B cell (primary cell): Measurements from ENCODE around the gene MYL6.
A peak's percentile ranks its signal among the peaks of the same experiment; 100 is the strongest.

ENCODE experiments used
- EZH2 ChIP-seq: IDR thresholded peaks from 2 replicates; pipeline ENCODE4 v1.6.1; 2012; ENCODE audit warnings: borderline replicate concordance, low read depth, mild to moderate bottlenecking, moderate library complexity, low read length; ENCODE audit not compliant: insufficient read depth, poor library complexity, severe bottlenecking
- TF ChIP-seq, protein P1 (sequence below): fragments of 200-600 bp; IDR thresholded peaks from one replicate; pipeline ENCODE4 v1.8.0; 2022; ENCODE audit warnings: antibody characterized with exemption, mild to moderate bottlenecking

DNA sequence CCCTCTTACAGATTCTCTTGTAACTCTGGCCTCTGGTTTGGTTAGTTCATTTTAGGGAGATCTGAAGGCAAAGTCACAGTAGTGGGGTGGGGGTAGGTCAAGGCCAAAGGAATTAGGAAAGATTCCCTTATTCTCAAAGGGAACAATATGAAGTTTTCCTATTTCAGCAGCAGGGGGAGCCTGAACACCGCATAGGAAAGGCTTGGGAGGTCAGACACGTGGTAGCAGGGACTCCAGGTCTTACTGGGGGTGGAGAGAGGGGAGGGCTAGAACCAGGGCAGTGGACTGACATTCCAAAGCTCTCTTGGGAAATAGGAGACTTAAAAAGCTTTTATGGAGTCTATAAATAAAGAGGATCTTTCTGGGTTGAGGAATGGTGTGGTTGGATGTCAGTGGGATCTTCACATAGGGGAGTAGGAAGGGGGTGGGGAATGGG lies 38.8 kb upstream of the MYL6 start:
- TF ChIP-seq, protein P1, sequence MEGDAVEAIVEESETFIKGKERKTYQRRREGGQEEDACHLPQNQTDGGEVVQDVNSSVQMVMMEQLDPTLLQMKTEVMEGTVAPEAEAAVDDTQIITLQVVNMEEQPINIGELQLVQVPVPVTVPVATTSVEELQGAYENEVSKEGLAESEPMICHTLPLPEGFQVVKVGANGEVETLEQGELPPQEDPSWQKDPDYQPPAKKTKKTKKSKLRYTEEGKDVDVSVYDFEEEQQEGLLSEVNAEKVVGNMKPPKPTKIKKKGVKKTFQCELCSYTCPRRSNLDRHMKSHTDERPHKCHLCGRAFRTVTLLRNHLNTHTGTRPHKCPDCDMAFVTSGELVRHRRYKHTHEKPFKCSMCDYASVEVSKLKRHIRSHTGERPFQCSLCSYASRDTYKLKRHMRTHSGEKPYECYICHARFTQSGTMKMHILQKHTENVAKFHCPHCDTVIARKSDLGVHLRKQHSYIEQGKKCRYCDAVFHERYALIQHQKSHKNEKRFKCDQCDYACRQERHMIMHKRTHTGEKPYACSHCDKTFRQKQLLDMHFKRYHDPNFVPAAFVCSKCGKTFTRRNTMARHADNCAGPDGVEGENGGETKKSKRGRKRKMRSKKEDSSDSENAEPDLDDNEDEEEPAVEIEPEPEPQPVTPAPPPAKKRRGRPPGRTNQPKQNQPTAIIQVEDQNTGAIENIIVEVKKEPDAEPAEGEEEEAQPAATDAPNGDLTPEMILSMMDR, result peak; percentile 69
- no peak for TF ChIP-seq EZH2
